Activated CD4-positive, alpha-beta memory T cell treated with anti-CD3 and anti-CD28 coated beads for 36 hours (primary cell): ENCODE results near the gene CPLANE1. TPM values are rescaled to one million over a fixed set of nuclear protein-coding genes. Genes with fewer than 3 reads are reported as not detected.
A peak's percentile ranks its signal among the peaks of the same experiment; 100 is the strongest.
"Not testable (repeated sequence)": the region's sequence is repeated elsewhere in the genome, so short reads cannot be mapped to it uniquely, and the experiment has no call there.

Experiments used
- CTCF ChIA-PET: fragments of 350-600 bp; sonication (Branson Sonifier 250); formaldehyde crosslinking; loops from one replicate; lab custom pipeline; 2021; ENCODE audit warnings: antibody characterized with exemption, inconsistent platforms; lab: Charles Lee
- POLR2A ChIA-PET: fragments of 350-600 bp; sonication (Branson Sonifier 250); formaldehyde crosslinking; loops from one replicate; lab custom pipeline; 2021; ENCODE audit warnings: antibody characterized with exemption; lab: Charles Lee
- DNase-seq: peaks from one replicate; pipeline ENCODE4 v3.0.0-alpha.2; 2020
- H3K27ac Mint-ChIP-seq: one replicate; pipeline ENCODE4 v1.8.0; 2021; ENCODE audit warnings: mixed read lengths
- H3K27me3 Mint-ChIP-seq: one replicate; pipeline ENCODE4 v1.8.0; 2021; ENCODE audit warnings: mixed read lengths
- H3K36me3 Mint-ChIP-seq: one replicate; pipeline ENCODE4 v1.8.0; 2021; ENCODE audit warnings: mixed read lengths
- H3K4me1 Mint-ChIP-seq: one replicate; pipeline ENCODE4 v1.8.0; 2021; ENCODE audit warnings: low read depth, mixed read lengths
- H3K4me3 Mint-ChIP-seq: one replicate; pipeline ENCODE4 v1.8.0; 2021; ENCODE audit warnings: mild to moderate bottlenecking, mixed read lengths
- H3K9me3 Mint-ChIP-seq: one replicate; pipeline ENCODE4 v1.8.0; 2021; ENCODE audit warnings: mixed read lengths
- intact Hi-C: fragments of 100-400 bp; cut with micrococcal nuclease; formaldehyde crosslinking; loops from one replicate; pipeline ENCODE4 v1.15.1; 2023
- total RNA-seq, 2 experiments: library from RNA; stranded (reverse); gene quantifications; one replicate each; pipeline ENCODE4 v1.2.3, GENCODE V29; 2021

The CPLANE1 gene
- 1 to 10 TPM; 4.4 to 5.8 TPM for total RNA-seq

DNA sequence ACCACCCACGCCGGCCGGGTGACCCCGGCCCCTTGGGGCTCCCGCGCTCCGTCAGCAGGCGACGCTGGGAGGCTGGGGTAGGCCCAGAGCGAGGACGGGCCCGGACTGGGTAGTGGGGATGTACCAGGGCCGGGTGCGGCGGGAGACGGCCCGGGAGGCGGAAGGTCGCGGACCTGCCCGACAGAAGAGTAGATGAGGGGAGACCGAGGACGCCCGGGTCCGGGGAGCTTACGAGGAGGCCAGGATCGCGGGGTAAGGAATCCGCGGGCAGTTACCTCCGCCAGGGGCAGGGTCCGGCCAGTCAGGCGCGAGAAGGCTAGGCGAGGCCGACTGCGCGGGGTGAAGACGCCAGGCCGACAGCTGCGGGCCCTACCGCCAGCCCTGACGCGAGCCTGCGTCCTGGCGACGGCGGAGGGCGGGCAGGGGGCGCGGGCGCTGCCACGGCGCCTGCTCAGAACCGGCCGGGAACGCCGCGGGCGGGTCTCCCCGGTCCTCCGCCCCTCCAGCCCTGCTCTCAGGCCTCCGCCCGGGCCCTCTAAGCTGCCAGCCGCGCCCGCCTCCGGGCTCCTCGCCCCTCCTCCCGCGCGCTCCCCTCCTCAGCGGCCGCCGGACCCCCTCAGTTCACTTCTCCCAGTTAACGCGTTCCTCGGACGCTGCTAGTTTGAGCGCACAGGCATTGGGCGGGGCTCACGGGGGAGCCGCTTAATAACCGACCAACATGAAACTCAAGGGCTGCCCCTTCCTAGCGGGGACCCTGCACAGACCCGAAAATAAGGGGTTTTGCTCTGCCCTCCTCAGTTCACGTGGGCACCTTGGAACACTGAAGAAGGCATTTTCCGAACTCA lies at the start of gene CPLANE1:
Gene CPLANE1 (minus strand): TSS at position 407 of the 845 bp plus-strand sequence. CDS start 1,678 bp downstream, outside the sequence.
- ChIA-PET CTCF (interaction anchor here (0.6 to 1.1 kb wide), 3 partner anchors 39 to 1082 kb away, joined by 3 to 4 read pairs (median 4); no protein-coding TSS in a partner anchor), POLR2A (interaction anchor here (1.2 to 1.8 kb wide), 2 partner anchors 10 to 122 kb away, joined by 3 to 6 read pairs; partner anchors contain the start of gene NUP155)
- no peaks in the 10 kb centered on the region for H3K27me3 Mint-ChIP-seq
- peaks cover 5% of the 10 kb centered on the region for H3K9me3 Mint-ChIP-seq
- H3K36me3 Mint-ChIP-seq: no peaks in the 10 kb centered on the region
- no peak within 1 kb of the TSS for H3K27ac Mint-ChIP-seq
- peak within 1 kb of the TSS; percentile 74 for H3K4me3 Mint-ChIP-seq
- H3K4me1 Mint-ChIP-seq: peaks cover 7% of the 10 kb centered on the region
- DNase-seq: peak; percentile 63
- intact Hi-C loops: loop anchor here (2.0 to 5.0 kb wide), 3 partner anchors 52 to 137 kb away; partner anchors contain the start of gene NUP155

GRCh38 chr5:37296313-37296712 lies 47.1 kb upstream of the CPLANE1 start:
- H3K27ac Mint-ChIP-seq, DNase-seq, H3K27me3 Mint-ChIP-seq, POLR2A ChIA-PET, H3K9me3 Mint-ChIP-seq, H3K4me1 Mint-ChIP-seq, CTCF ChIA-PET, H3K4me3 Mint-ChIP-seq, intact Hi-C loops: not testable (repeated sequence)
- peaks cover 41% of the 10 kb centered on the region for H3K36me3 Mint-ChIP-seq

- H3K27ac Mint-ChIP-seq: no peak overlapping the region
- no peaks in the 10 kb centered on the region for H3K4me1 Mint-ChIP-seq
- H3K27me3 Mint-ChIP-seq: no peaks in the 10 kb centered on the region
- POLR2A ChIA-PET: no interaction called here
- CTCF ChIA-PET: no interaction called here
- H3K36me3 Mint-ChIP-seq: peaks cover 10% of the 10 kb centered on the region
- intact Hi-C loops: no loop called here
- H3K4me3 Mint-ChIP-seq: no peak overlapping the region
- no peak for DNase-seq
- H3K9me3 Mint-ChIP-seq: peaks cover 35% of the 10 kb centered on the region
Observed at GRCh38 chr5:37283214-37283820, 34.1 kb upstream of the CPLANE1 start.

- Mint-ChIP-seq H3K9me3 (peaks cover 14% of the 10 kb centered on the region), H3K27me3 (no peaks in the 10 kb centered on the region), H3K4me3 (no peak overlapping the region), H3K36me3 (peaks cover under 1% of the 10 kb centered on the region), H3K4me1 (no peaks in the 10 kb centered on the region), H3K27ac (no peak overlapping the region)
- intact Hi-C loops: no loop called here
- ChIA-PET CTCF (no interaction called here), POLR2A (no interaction called here)
- DNase-seq: no peak
Observed at GRCh38 chr5:37275511-37275910, 26.3 kb upstream of the CPLANE1 start.

GRCh38 chr5:37272511-37272910 lies 23.3 kb upstream of the CPLANE1 start:
- DNase-seq: no peak

GRCh38 chr5:37268100-37268499 lies 18.9 kb upstream of the CPLANE1 start:
- H3K27me3 Mint-ChIP-seq, DNase-seq, H3K4me3 Mint-ChIP-seq, H3K36me3 Mint-ChIP-seq, intact Hi-C loops, H3K27ac Mint-ChIP-seq, POLR2A ChIA-PET, H3K4me1 Mint-ChIP-seq, CTCF ChIA-PET: not testable (repeated sequence)
- peaks cover 10% of the 10 kb centered on the region for H3K9me3 Mint-ChIP-seq

More at GRCh38 chr5:37272511-37272910, 23.3 kb upstream of the CPLANE1 start:
- H3K9me3 Mint-ChIP-seq: peaks cover 10% of the 10 kb centered on the region
- H3K27me3 Mint-ChIP-seq: no peaks in the 10 kb centered on the region
- ChIA-PET CTCF (no interaction called here), POLR2A (no interaction called here)
- no peaks in the 10 kb centered on the region for H3K4me1 Mint-ChIP-seq
- intact Hi-C loops: no loop called here
- no peak overlapping the region for H3K27ac Mint-ChIP-seq
- H3K36me3 Mint-ChIP-seq: peaks cover 6% of the 10 kb centered on the region
- H3K4me3 Mint-ChIP-seq: no peak overlapping the region

DNA sequence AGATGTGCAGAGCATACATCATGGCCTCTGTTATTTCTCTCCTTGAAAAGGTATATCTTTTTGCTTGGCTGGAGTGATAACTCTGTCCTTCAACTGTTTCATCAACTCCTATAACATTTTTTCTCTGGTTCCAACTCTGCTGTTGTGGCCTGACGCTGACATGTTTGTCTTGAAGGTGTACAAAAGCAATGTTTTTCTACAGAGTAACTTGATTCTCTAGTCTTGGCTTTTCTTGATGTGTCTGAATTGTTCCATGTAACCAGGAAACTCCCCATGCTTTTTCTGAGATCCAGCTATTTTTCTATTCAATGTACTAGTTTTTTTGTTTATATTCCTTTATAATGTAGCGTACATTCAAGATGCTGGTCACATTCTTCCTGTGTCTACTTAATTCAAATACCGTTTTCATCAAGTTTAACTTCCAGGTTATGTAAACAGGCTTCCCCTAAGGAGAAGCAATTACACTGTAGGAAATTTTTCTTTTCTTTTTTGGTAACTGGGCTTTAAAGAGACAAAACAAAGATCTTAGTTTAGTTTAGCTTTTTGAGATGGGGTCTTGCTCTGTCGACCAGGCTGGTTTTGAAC lies 6.7 kb upstream of the CPLANE1 start:
- Mint-ChIP-seq H3K27ac (no peak overlapping the region), H3K4me1 (no peaks in the 10 kb centered on the region), H3K27me3 (no peaks in the 10 kb centered on the region), H3K9me3 (peaks cover 23% of the 10 kb centered on the region), H3K36me3 (no peaks in the 10 kb centered on the region), H3K4me3 (no peak overlapping the region)
- no peak for DNase-seq
- intact Hi-C loops: no loop called here
- CTCF ChIA-PET: no interaction called here
- POLR2A ChIA-PET: no interaction called here

DNA sequence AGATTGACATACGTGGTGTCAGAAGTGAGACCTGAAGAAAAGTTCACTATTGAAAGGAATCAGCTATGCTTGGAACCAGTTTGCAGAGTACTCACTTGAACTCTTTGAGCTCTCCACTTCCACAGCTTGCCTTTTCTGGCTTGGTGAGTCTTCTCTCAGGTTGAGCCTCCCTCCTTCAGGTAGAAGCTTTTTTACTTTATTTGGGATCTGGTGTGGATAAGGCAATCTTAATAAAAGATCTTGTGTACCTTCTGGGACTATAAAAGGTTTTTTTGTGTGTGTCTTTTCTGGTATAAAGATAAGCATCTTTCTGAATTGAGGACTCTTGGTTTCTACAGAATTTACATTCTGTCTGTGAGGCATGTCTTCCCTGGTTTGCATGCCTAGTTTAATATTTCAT lies 5.4 kb upstream of the CPLANE1 start:
- CTCF ChIA-PET: no interaction called here
- intact Hi-C loops: no loop called here
- no peak overlapping the region for H3K27ac Mint-ChIP-seq

DNA sequence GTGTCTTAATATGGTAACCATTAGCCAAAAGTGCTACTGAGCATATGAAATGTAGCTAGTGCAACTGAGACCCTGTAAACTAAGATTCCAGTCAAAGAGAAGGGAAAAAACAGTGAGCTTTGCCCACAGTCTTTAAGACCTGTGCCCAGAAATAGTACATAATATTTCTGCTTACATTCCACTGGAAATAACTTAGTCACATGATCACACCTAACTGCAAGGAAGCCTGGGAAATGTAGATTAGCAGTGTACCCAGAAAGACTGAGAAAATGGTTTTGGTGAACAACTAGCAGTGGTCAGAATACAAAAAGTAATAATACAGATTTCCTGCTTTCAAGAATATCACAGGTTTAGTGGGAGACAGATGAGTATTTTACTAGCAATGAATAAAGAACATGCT lies 2.5 kb upstream of the CPLANE1 start:
- CTCF ChIA-PET: no interaction called here
- no peaks in the 10 kb centered on the region for H3K27me3 Mint-ChIP-seq
- DNase-seq: no peak
- POLR2A ChIA-PET: no interaction called here
- no peak overlapping the region for H3K27ac Mint-ChIP-seq
- H3K4me3 Mint-ChIP-seq: no peak overlapping the region
- H3K4me1 Mint-ChIP-seq: peaks cover 7% of the 10 kb centered on the region
- intact Hi-C loops: no loop called here
- H3K9me3 Mint-ChIP-seq: peaks cover 11% of the 10 kb centered on the region
- no peaks in the 10 kb centered on the region for H3K36me3 Mint-ChIP-seq

More for the DNA sequence above, 5.4 kb upstream of the CPLANE1 start:
- H3K27me3 Mint-ChIP-seq: no peaks in the 10 kb centered on the region
- H3K4me3 Mint-ChIP-seq: no peak overlapping the region
- POLR2A ChIA-PET: no interaction called here
- peaks cover 16% of the 10 kb centered on the region for H3K9me3 Mint-ChIP-seq
- DNase-seq: no peak
- no peaks in the 10 kb centered on the region for H3K36me3 Mint-ChIP-seq
- H3K4me1 Mint-ChIP-seq: peaks cover 4% of the 10 kb centered on the region

- intact Hi-C loops: loop anchor here (2.0 to 5.0 kb wide), 3 partner anchors 52 to 137 kb away; partner anchors contain the start of gene NUP155
- Mint-ChIP-seq H3K27ac (no peak overlapping the region), H3K4me3 (peak overlapping the region; percentile 74), H3K4me1 (peaks cover 7% of the 10 kb centered on the region), H3K9me3 (peaks cover 11% of the 10 kb centered on the region), H3K27me3 (no peaks in the 10 kb centered on the region), H3K36me3 (no peaks in the 10 kb centered on the region)
- ChIA-PET POLR2A (interaction anchor here (1.2 to 1.8 kb wide), 2 partner anchors 11 to 121 kb away, joined by 3 to 6 read pairs; partner anchors contain the start of gene NUP155), CTCF (interaction anchor here (0.6 to 1.1 kb wide), 3 partner anchors 40 to 1083 kb away, joined by 3 to 4 read pairs (median 4); no protein-coding TSS in a partner anchor)
- DNase-seq: no peak
Observed at GRCh38 chr5:37249815-37250164, 614 bp upstream of the CPLANE1 start.

- Mint-ChIP-seq H3K27ac (no peak overlapping the region), H3K9me3 (peaks cover 2% of the 10 kb centered on the region), H3K27me3 (no peaks in the 10 kb centered on the region), H3K36me3 (no peaks in the 10 kb centered on the region), H3K4me3 (peak overlapping the region; percentile 74), H3K4me1 (peaks cover 7% of the 10 kb centered on the region)
- DNase-seq: peak; percentile 19
- intact Hi-C loops: loop anchor here (2.0 to 5.0 kb wide), 3 partner anchors 51 to 136 kb away; partner anchors contain the start of gene NUP155
- POLR2A ChIA-PET: interaction anchor here (1.8 kb wide), 1 partner anchor 122 kb away, joined by 6 read pairs; the partner anchor contains the start of gene NUP155
- CTCF ChIA-PET: interaction anchor here (1.1 kb wide), 2 partner anchors 39 to 243 kb away, joined by 3 to 4 read pairs; no protein-coding TSS in a partner anchor
Observed at GRCh38 chr5:37248421-37248969, 681 bp downstream of the CPLANE1 start.
